Stomach (tissue), 9 donors: ENCODE data around the gene KDELR3. TPM values are rescaled to one million over a fixed set of nuclear protein-coding genes. Genes with fewer than 3 reads are reported as not detected.

Experiments used
- DNase-seq, 2 donors: peaks; one replicate each; pipeline versions ENCODE4 v3.0.0 to v3.0.0-alpha.2; 2013 to 2019
- H3K27ac ChIP-seq, 5 donors: fragments of 200-600 bp in 4 of 5; sonication (generic) in 4 of 5; one replicate each; pipeline ENCODE4 v1.5.1; 2013 to 2019; ENCODE audit warnings: mild to moderate bottlenecking in 1 of 5, moderate library complexity in 1 of 5
- H3K27me3 ChIP-seq, 3 donors: fragments of 200-600 bp; sonication (generic); one replicate each; pipeline ENCODE4 v1.5.1; 2017 to 2019; ENCODE audit warnings: mixed run types in 1 of 3
- H3K36me3 ChIP-seq, 4 donors: fragments of 200-600 bp; sonication (generic); 1 replicate in 3 of 4; 2 replicates in 1 of 4; pipeline ENCODE4 v1.5.1; 2016 to 2019
- H3K4me1 ChIP-seq, 4 donors: fragments of 200-600 bp; sonication (generic); one replicate each; pipeline ENCODE4 v1.5.1; 2016 to 2019
- H3K4me3 ChIP-seq, 4 donors: fragments of 200-600 bp; sonication (generic) in 3 of 4; one replicate each; pipeline ENCODE4 v1.5.1; 2016 to 2019; ENCODE audit warnings: mild to moderate bottlenecking in 1 of 4
- H3K9me3 ChIP-seq, 4 donors: fragments of 200-600 bp; sonication (generic); one replicate each; pipeline ENCODE4 v1.5.1; 2016 to 2019
- CTCF ChIP-seq, 7 experiments: fragments of 450-650 bp in 4 of 7; fragments of 200-600 bp in 3 of 7; sonication (generic) in 3 of 7; IDR thresholded peaks; one replicate each; pipeline ENCODE4 v1.5.1; 2016 to 2019; ENCODE audit warnings: antibody characterized with exemption in 7 of 7, control low read depth in 2 of 7, mild to moderate bottlenecking in 1 of 7
- EP300 ChIP-seq: sonication (generic); formaldehyde crosslinking; IDR thresholded peaks from one replicate; pipeline ENCODE4 v1.6.1; 2017; ENCODE audit warnings: antibody characterized with exemption
- POLR2A ChIP-seq, 4 donors: fragments of 450-650 bp; IDR thresholded peaks; one replicate each; pipeline ENCODE4 v1.6.1; 2016; ENCODE audit warnings: antibody characterized with exemption in 4 of 4, control low read depth in 2 of 4, mild to moderate bottlenecking in 1 of 4, moderate library complexity in 1 of 4
- POLR2AphosphoS5 ChIP-seq, 3 donors: sonication (generic); formaldehyde crosslinking; IDR thresholded peaks; one replicate each; pipeline ENCODE4 v1.6.1; 2016; ENCODE audit warnings: antibody characterized with exemption in 3 of 3
- WGBS, 5 donors: extraction: QIAGEN DNeasy Blood & Tissue Kit in 3 of 5; methylation state at CpG; one replicate each; pipeline versions ENCODE4 v1.1.5 to v1.1.7; 2013 to 2018; 5-methylcytosine and 5-hydroxymethylcytosine counted together
- intact Hi-C: fragments of 100-400 bp; cut with DNase I; formaldehyde crosslinking; loops from one replicate; pipeline ENCODE4 v1.15.1; 2023; ENCODE audit warnings: low total_unique reads
- polyA plus RNA-seq, 3 donors: library from polyadenylated mRNA; stranded (reverse); fragments of 200-250 nt; gene quantifications; one replicate each; pipeline ENCODE4 v1.2.3, GENCODE V29; 2013
- total RNA-seq, 5 donors: library from RNA; depleted of rRNA; stranded (reverse); fragments of >200 nt; gene quantifications; one replicate each; pipeline versions ENCODE4 v1.1.0 to v1.2.3, GENCODE V29; 2014 to 2016
- donor health status: healthy with polysubstance abuse.
- donor health status: Bipolar disorder and iron deficiency.
- donor health status: healthy.

Gene KDELR3
- total and polyA plus RNA-seq, 8 donors: 3.6 to 30.7 (median 11.6) TPM; not detected in 1

GRCh38 chr22:38431266-38432010 is 36.5 kb upstream of the KDELR3 start:
- WGBS, 5 donors: 86 to 91% (median 89%) methylated on average over 11 to 12 of the region's 12 CpGs
- Histone ChIP-seq H3K36me3 (no peaks in the 10 kb centered on the region), H3K27me3 (peaks cover 0 to 8% (median 0%) of the 10 kb centered on the region in 3 donors), H3K4me3 (no peak overlapping the region), H3K27ac (no peak overlapping the region), H3K4me1 (no peaks in the 10 kb centered on the region), H3K9me3 (no peaks in the 10 kb centered on the region)
- no peak for DNase-seq
- no peak for TF ChIP-seq CTCF (IDR thresholded peaks at IDR 0.05)
- no peak for TF ChIP-seq EP300
- TF ChIP-seq POLR2A (IDR thresholded peaks at IDR 0.05): no peak
- no peak for TF ChIP-seq POLR2AphosphoS5 (IDR thresholded peaks at IDR 0.05)
- intact Hi-C loops: no loop called here

- DNase-seq: no peak
- TF ChIP-seq POLR2AphosphoS5 (IDR thresholded peaks at IDR 0.05) (no peak), EP300 (no peak), CTCF (IDR thresholded peaks at IDR 0.05) (no peak), POLR2A (IDR thresholded peaks at IDR 0.05) (no peak)
- Histone ChIP-seq H3K4me1 (no peaks in the 10 kb centered on the region), H3K27ac (no peak overlapping the region), H3K27me3 (peaks cover 0 to 13% (median 0%) of the 10 kb centered on the region in 3 donors), H3K4me3 (no peak overlapping the region), H3K36me3 (no peaks in the 10 kb centered on the region), H3K9me3 (no peaks in the 10 kb centered on the region)
- WGBS, 5 donors: 95 to 100% (median 100%) methylated on average over 1 of the region's 1 CpG
- intact Hi-C loops: no loop called here
Observed at GRCh38 chr22:38432264-38432663, 35.6 kb upstream of the KDELR3 start.

- 66 to 77% (median 69%) methylated on average over 6 to 8 of the region's 8 CpGs for WGBS, 5 donors
- TF ChIP-seq POLR2A (IDR thresholded peaks at IDR 0.05) (no peak), CTCF (IDR thresholded peaks at IDR 0.05) (no peak)
- intact Hi-C loops: no loop called here
- Histone ChIP-seq H3K36me3 (no peaks in the 10 kb centered on the region), H3K4me1 (no peaks in the 10 kb centered on the region), H3K27ac (no peak overlapping the region), H3K27me3 (peaks cover 0 to 17% (median 0%) of the 10 kb centered on the region in 3 donors), H3K9me3 (no peaks in the 10 kb centered on the region), H3K4me3 (no peak overlapping the region)
- no peak for DNase-seq
Observed at GRCh38 chr22:38433871-38434270, 34.0 kb upstream of the KDELR3 start.

- no peaks in the 10 kb centered on the region for H3K4me1 ChIP-seq
- WGBS, 5 donors: 70 to 79% (median 74%) methylated on average over 2 to 4 of the region's 4 CpGs
- H3K9me3 ChIP-seq: no peaks in the 10 kb centered on the region
- no peaks in the 10 kb centered on the region for H3K36me3 ChIP-seq
- peaks cover 0 to 17% (median 0%) of the 10 kb centered on the region in 3 donors for H3K27me3 ChIP-seq
- H3K27ac ChIP-seq: no peak overlapping the region
- H3K4me3 ChIP-seq: no peak overlapping the region
- intact Hi-C loops: no loop called here
- TF ChIP-seq CTCF (IDR thresholded peaks at IDR 0.05): no peak
- TF ChIP-seq POLR2A (IDR thresholded peaks at IDR 0.05): no peak
- no peak for DNase-seq
Observed at GRCh38 chr22:38435010-38435409, 32.9 kb upstream of the KDELR3 start.
